ENCODE measurements around the gene PCDHA13.

Gene PCDHA13

GRCh38 chr5:140883927-140884697 lies 2.2 kb downstream of the PCDHA13 start:
- Histone ChIP-seq H3K36me3 (ENCODE audit: control insufficient read depth, insufficient read depth, low read length) (no peaks in the 10 kb centered on the region), H3K27me3 (replicated peaks; ENCODE audit: control insufficient read depth, insufficient read depth, low read length) (no peaks in the 10 kb centered on the region), H3K4me3 (replicated peaks; ENCODE audit: low read depth, low read length) (no peak overlapping the region)
- no peak for DNase-seq (ENCODE audit: extremely low read depth, insufficient read length)
- TF ChIP-seq CTCF (IDR thresholded peaks at IDR 0.05; ENCODE audit: insufficient read depth, low read length, poor library complexity, severe bottlenecking), result no peak

- H3K27me3 ChIP-seq (replicated peaks; ENCODE audit: control insufficient read depth, insufficient read depth, low read length), result no peaks in the 10 kb centered on the region
- no peak for TF ChIP-seq CTCF (IDR thresholded peaks at IDR 0.05; ENCODE audit: insufficient read depth, low read length, poor library complexity, severe bottlenecking)
- DNase-seq (ENCODE audit: extremely low read depth, insufficient read length), result no peak
- no peak overlapping the region for H3K4me3 ChIP-seq (replicated peaks; ENCODE audit: low read depth, low read length)
- no peaks in the 10 kb centered on the region for H3K36me3 ChIP-seq (ENCODE audit: control insufficient read depth, insufficient read depth, low read length)
Observed at GRCh38 chr5:140916325-140916724, 34.4 kb downstream of the PCDHA13 start.

- H3K27me3 ChIP-seq (replicated peaks; ENCODE audit: control insufficient read depth, insufficient read depth, low read length), result no peaks in the 10 kb centered on the region
- no peak for TF ChIP-seq CTCF (IDR thresholded peaks at IDR 0.05; ENCODE audit: insufficient read depth, low read length, poor library complexity, severe bottlenecking)
- no peaks in the 10 kb centered on the region for H3K36me3 ChIP-seq (ENCODE audit: control insufficient read depth, insufficient read depth, low read length)
- H3K4me3 ChIP-seq (replicated peaks; ENCODE audit: low read depth, low read length), result no peak overlapping the region
- DNase-seq (ENCODE audit: extremely low read depth, insufficient read length), result no peak
Observed at GRCh38 chr5:140923601-140924000, 41.7 kb downstream of the PCDHA13 start.

GRCh38 chr5:140925806-140926442 lies 44.0 kb downstream of the PCDHA13 start, which contains the start of gene PCDHAC1:
Gene PCDHAC1, plus strand, starts transcription at chr5:140926299. Its CDS starts 594 bp downstream, at chr5:140926893.
- no peak within 1 kb of the TSS for H3K4me3 ChIP-seq (replicated peaks; ENCODE audit: low read depth, low read length)
- H3K27me3 ChIP-seq (replicated peaks; ENCODE audit: control insufficient read depth, insufficient read depth, low read length), result no peaks in the 10 kb centered on the region

GRCh38 chr5:140926443-140927227 lies 44.7 kb downstream of the PCDHA13 start:
- H3K4me3 ChIP-seq (replicated peaks; ENCODE audit: low read depth, low read length), result no peak overlapping the region
- DNase-seq (ENCODE audit: extremely low read depth, insufficient read length), result peak; percentile 9

More at GRCh38 chr5:140925806-140926442, 44.0 kb downstream of the PCDHA13 start, which contains the start of gene PCDHAC1:
- TF ChIP-seq CTCF (IDR thresholded peaks at IDR 0.05; ENCODE audit: insufficient read depth, low read length, poor library complexity, severe bottlenecking), result no peak
- H3K36me3 ChIP-seq (ENCODE audit: control insufficient read depth, insufficient read depth, low read length), result no peaks in the 10 kb centered on the region
- no peak for DNase-seq (ENCODE audit: extremely low read depth, insufficient read length)

More at GRCh38 chr5:140926443-140927227, 44.7 kb downstream of the PCDHA13 start:
- H3K36me3 ChIP-seq (ENCODE audit: control insufficient read depth, insufficient read depth, low read length), result no peaks in the 10 kb centered on the region
- TF ChIP-seq CTCF (IDR thresholded peaks at IDR 0.05; ENCODE audit: insufficient read depth, low read length, poor library complexity, severe bottlenecking), result no peak
- no peaks in the 10 kb centered on the region for H3K27me3 ChIP-seq (replicated peaks; ENCODE audit: control insufficient read depth, insufficient read depth, low read length)
